HG03175 (cell line): ENCODE data around the gene PTPN6.

Experiments
- ATAC-seq: cut with Tn5 transposase; IDR thresholded peaks from one replicate; pipeline ENCODE4 v1.9.1; 2021; ENCODE audit warnings: mild to moderate bottlenecking, moderate library complexity; ENCODE audit not compliant: unreplicated experiment

Gene PTPN6

GRCh38 chr12:6954316-6955107 lies 3.4 kb downstream of the PTPN6 start:
- no peak for ATAC-seq

GRCh38 chr12:6955108-6956020 lies 4.2 kb downstream of the PTPN6 start:
- no peak for ATAC-seq

- no peak for ATAC-seq
Measured at GRCh38 chr12:6956021-6956727, 5.0 kb downstream of the PTPN6 start.

- ATAC-seq, result no peak
Measured at GRCh38 chr12:6957151-6957701, 6.1 kb downstream of the PTPN6 start.

DNA sequence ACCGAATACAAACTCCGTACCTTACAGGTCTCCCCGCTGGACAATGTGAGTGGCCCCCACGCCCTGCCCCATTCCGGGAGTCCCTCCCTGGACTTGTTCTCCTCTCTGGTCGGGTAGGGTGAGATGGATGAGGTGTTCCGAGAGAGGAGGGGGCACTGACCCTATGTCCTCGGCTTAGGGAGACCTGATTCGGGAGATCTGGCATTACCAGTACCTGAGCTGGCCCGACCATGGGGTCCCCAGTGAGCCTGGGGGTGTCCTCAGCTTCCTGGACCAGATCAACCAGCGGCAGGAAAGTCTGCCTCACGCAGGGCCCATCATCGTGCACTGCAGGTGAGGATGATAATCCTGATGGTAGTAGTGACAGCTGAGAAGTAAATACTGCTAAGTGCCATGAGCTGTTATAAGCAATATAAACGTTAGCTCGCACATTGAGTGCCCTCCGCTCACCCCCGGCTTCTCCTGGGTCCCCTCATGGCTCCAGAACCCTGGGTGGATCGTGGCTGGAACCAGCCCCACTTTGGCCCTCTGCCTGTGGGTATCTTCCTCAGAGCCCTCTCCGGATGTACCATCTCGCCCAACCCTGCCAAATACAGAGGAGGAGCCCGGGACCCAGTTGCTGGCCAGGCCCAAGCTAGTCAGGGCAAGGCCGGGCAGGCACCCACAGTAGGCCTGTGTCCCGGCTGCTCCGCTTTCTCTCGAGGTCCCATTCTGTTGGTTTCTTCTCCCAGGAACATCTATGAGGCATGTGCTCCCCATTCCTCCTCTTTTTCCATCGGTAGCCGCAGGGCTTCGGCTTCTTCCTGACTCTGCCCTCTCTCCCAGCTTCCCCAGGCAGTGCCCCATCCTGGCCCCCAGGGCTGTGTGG lies 6.8 kb downstream of the PTPN6 start:
- no peak for ATAC-seq

- ATAC-seq, result no peak
Measured at GRCh38 chr12:6958609-6959057, 7.5 kb downstream of the PTPN6 start.

DNA sequence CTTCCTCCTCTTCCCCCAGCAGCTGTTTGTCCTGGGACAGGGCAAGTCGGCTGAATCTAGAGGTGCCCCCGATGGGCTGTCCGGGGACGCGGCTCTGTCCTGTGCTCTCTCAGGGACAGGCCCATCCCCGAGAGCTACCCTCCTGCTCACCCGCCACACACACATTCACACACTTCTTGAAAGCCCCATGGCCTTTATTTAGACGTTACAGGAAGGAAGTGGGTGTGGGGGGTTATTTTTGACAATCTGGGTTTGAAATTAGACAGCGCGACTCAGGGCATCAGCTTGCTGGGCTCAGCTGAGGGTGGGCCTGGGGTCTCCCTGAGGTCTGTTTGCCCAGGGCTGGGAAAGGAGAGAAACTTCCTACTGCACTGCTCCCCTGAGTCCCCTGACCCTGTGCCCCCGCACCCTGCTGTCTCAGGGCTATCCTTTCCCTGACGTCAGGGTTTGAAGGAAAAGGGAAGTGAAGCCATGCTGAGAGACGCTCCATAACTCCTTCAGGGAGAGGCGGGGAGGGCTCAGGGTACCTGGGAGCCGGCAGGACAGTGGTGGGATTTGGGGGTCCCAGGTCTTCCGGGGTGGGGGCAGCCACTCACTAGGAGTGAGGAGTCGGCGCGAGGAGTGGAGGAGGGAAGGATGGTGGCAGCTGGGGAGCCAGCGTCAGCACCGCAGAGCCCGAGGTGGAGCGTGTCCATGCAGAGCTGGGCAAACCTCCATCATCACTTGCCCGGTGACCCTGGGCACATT lies 8.1 kb downstream of the PTPN6 start:
- peak; percentile 62 for ATAC-seq

DNA sequence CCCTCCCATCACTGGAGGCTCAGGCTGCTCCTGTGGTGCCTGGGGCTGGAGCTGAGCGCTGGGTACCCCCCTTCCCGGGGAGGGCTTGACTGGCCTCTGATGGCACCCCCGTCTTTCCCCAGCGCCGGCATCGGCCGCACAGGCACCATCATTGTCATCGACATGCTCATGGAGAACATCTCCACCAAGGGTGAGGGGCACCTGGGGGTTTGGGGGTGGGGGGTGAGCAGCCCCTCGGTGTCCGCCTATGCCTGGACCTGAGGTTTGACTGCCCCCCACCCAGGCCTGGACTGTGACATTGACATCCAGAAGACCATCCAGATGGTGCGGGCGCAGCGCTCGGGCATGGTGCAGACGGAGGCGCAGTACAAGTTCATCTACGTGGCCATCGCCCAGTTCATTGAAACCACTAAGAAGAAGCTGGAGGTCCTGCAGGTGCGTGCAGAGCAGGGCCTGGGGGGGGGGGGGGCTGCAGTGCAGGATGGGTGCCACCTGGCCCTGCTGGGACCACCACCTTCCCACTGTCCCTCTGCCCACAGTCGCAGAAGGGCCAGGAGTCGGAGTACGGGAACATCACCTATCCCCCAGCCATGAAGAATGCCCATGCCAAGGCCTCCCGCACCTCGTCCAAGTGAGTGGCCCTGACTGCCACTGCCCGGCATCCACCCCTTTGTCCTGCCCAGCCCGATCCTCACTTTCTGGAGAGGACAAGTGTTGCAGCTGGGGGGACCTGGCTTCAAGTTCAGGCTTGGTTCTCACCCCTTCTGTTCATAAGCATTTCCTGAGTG lies 8.8 kb downstream of the PTPN6 start:
- ATAC-seq, result no peak

DNA sequence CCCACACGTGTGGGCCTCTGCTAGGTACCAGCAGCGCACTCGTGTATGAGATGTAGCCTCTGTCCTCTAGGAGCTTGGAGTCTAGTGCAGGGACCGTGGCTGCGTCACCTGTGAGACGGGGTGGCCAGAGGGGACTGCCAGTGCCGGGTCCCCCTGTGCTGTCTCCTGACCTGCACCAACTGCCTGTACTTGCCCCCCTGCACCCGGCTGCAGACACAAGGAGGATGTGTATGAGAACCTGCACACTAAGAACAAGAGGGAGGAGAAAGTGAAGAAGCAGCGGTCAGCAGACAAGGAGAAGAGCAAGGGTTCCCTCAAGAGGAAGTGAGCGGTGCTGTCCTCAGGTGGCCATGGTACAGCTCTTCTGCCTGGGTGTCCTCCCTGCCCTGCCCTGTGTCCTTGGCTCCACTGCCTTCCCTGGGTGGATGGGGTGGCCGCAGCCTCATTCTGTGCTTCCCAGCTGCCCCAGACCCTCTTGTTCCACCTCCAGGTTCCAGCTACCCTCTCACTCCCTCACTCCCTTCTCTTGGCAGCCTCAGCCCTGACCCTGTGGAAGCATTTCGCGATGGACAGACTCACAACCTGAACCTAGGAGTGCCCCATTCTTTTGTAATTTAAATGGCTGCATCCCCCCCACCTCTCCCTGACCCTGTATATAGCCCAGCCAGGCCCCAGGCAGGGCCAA lies 9.6 kb downstream of the PTPN6 start:
- ATAC-seq, result no peak

GRCh38 chr12:6961278-6961694 lies 10.1 kb downstream of the PTPN6 start:
- no peak for ATAC-seq

- ATAC-seq, result no peak
Measured at GRCh38 chr12:6961695-6962284, 10.6 kb downstream of the PTPN6 start.

DNA sequence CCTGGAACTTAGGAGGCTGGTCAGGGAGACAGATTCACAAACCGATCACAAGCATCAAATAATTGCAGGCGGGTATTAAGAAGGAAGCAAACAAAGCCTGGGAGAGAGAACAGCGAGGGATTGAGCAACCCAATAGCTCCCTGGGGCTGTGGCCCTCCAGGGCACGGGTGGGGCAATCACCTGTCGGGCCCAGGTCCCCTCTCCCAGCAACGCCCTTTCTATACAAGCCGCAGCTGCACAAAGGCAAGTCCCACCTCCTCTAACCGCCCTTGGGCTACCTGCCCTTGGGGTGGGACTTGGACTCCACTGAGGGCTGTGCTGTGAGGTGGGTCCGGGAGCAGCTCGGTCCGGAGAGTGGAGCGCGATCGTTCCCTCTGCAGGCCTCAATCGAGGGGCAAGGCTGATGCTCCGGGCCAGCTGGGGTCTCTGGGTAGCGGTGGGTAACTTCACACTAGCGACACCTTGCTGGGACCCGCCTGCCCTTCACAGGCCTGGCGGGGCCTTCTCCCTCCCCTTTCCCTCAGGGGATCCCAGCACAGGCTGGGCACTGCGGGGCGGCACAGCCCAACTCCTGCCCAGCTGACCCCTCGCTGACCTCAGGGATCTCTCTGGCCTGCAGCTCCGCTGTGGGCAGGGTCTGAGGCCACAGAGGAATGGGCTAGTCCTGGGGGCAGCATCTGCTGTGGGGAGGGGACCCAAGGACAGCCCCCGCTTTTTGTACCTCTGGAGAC lies 11.3 kb downstream of the PTPN6 start:
- no peak for ATAC-seq

GRCh38 chr12:6963016-6963731 lies 12.0 kb downstream of the PTPN6 start:
- ATAC-seq, result no peak

- ATAC-seq, result no peak
Measured at GRCh38 chr12:6963791-6964413, 12.7 kb downstream of the PTPN6 start.

DNA sequence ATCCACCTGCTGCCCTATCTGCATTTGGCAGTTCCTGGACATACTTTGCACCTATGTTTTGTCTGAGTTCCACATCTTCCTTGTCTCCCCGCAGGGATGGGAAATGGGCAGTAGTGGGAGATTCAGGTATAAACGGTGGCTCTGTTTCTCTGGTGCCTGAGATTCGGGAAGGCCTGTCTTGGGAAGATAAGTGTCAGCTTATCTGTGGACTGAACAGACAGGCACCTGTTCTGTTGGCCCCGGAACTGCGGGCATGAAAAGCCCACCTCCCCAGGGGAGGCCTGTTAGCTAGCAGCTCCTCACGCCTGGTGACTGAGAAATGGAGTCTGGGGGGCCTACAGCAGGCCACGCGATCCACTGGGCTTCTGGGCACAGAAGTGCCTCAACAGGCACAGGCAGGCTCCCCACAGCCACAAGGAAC lies 13.5 kb downstream of the PTPN6 start:
- ATAC-seq, result no peak
